Naive B cell (primary cell): ENCODE results near the gene BUD13. TPM values are rescaled to one million over a fixed set of nuclear protein-coding genes. Genes with fewer than 3 reads are reported as not detected.

ENCODE experiments used
- ATAC-seq, 2 donors: fragments of 150-1000 bp; cut with Tn5 transposase; 2 replicates each; pipeline ENCODE4 v1.10.0; 2021; ENCODE audit warnings: low read depth in 2 of 2, mild to moderate bottlenecking in 2 of 2, moderate library complexity in 2 of 2
- DNase-seq: peaks from one replicate; pipeline ENCODE4 v3.0.0; 2022
- H3K27ac Mint-ChIP-seq, 6 donors: one replicate each; pipeline ENCODE4 v1.8.0; 2020 to 2022; ENCODE audit warnings: mild to moderate bottlenecking in 6 of 6, mixed read lengths in 6 of 6, moderate library complexity in 5 of 6, inconsistent platforms in 2 of 6
- H3K27me3 Mint-ChIP-seq, 3 donors: one replicate each; pipeline ENCODE4 v1.8.0; 2021 to 2022; ENCODE audit warnings: mixed read lengths in 3 of 3, mild to moderate bottlenecking in 1 of 3
- H3K36me3 Mint-ChIP-seq, 2 donors: one replicate each; pipeline ENCODE4 v1.8.0; 2020 to 2022; ENCODE audit warnings: mixed read lengths in 2 of 2, inconsistent platforms in 1 of 2, mild to moderate bottlenecking in 1 of 2
- H3K4me1 Mint-ChIP-seq, 3 donors: one replicate each; pipeline ENCODE4 v1.8.0; 2020 to 2022; ENCODE audit warnings: mixed read lengths in 3 of 3, inconsistent platforms in 1 of 3, mild to moderate bottlenecking in 1 of 3, moderate library complexity in 1 of 3
- H3K4me3 Mint-ChIP-seq, 8 donors: one replicate each; pipeline ENCODE4 v1.8.0; 2020 to 2022; ENCODE audit warnings: mild to moderate bottlenecking in 8 of 8, mixed read lengths in 8 of 8, moderate library complexity in 8 of 8, inconsistent platforms in 2 of 8
- H3K9me3 Mint-ChIP-seq, 7 donors: one replicate each; pipeline ENCODE4 v1.8.0; 2020 to 2022; ENCODE audit warnings: mixed read lengths in 7 of 7, mild to moderate bottlenecking in 5 of 7, inconsistent platforms in 2 of 7, moderate library complexity in 1 of 7
- polyA plus RNA-seq, 6 donors: library from polyadenylated mRNA; unstranded; fragments of 300-500 nt; fragmentation: Illumina TruSeq; gene quantifications; one replicate each; pipeline ENCODE4 v1.2.3, GENCODE V29; 2021; ENCODE audit warnings: low read depth in 6 of 6

Gene BUD13
- polyA plus RNA-seq, 6 donors from 2014 or later = 5.0 to 17.7 (median 13.6) TPM

DNA sequence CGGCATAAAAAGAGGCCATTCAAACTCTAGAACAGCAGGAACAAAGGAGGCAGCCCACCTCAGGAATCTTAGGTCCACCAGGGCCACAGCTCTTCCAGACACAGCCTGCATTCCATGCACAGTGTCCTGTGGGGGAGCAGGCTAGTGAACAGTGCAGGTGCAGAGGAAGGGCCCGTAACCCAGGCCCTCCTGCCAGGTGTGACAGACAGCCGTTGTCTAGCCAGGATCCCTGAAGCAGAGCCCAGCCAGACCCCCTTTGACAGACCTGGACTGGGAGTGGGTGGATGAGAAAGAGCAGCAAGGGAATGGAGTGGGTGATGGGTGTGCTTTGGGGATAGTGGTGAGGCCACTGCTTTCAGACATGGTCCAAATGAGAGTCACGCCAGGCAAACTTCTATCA lies 16.2 kb upstream of the BUD13 start:
- H3K4me3 Mint-ChIP-seq = peak overlapping the region in 7 of 8 donors; percentile 71 to 99 (median 98)
- H3K27me3 Mint-ChIP-seq = peaks cover 0 to 9% (median 5%) of the 10 kb centered on the region in 3 donors
- DNase-seq (no peak), ATAC-seq (no peak)
- H3K4me1 Mint-ChIP-seq = peaks cover 27 to 41% (median 36%) of the 10 kb centered on the region in 3 donors
- peak overlapping the region in 3 of 6 donors; percentile 16 to 98 (median 93) for H3K27ac Mint-ChIP-seq
- H3K36me3 Mint-ChIP-seq = peaks cover 13 to 14% of the 10 kb centered on the region in 2 donors
- H3K9me3 Mint-ChIP-seq = no peaks in the 10 kb centered on the region

DNA sequence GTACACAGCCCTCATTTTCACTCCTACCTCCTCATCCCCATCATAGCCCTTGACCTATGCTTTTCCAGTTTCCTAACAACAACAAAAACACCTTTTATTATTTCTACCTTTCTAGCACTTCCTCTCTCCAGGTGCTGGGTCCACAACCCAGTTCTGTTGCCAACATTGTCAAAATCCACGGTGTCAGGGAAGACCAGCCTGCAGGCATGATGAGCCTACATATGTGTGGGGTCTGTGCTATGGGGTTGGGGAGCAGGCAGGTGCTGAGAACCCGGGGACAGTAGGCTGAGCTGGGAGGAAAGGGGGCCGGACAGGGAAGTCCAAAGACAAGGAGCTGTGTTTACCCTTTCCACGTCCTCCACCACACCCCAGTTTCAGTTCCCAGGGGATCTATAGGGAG lies 15.7 kb upstream of the BUD13 start:
- H3K9me3 Mint-ChIP-seq = no peaks in the 10 kb centered on the region
- peak overlapping the region; percentile 77 to 99 (median 98) for H3K4me3 Mint-ChIP-seq
- no peak for DNase-seq
- peaks cover 13 to 15% of the 10 kb centered on the region in 2 donors for H3K36me3 Mint-ChIP-seq
- peaks cover 27 to 41% (median 36%) of the 10 kb centered on the region in 3 donors for H3K4me1 Mint-ChIP-seq
- peak overlapping the region; percentile 93 to 98 (median 98) for H3K27ac Mint-ChIP-seq
- no peak for ATAC-seq
- H3K27me3 Mint-ChIP-seq = peaks cover 0 to 9% (median 5%) of the 10 kb centered on the region in 3 donors

DNA sequence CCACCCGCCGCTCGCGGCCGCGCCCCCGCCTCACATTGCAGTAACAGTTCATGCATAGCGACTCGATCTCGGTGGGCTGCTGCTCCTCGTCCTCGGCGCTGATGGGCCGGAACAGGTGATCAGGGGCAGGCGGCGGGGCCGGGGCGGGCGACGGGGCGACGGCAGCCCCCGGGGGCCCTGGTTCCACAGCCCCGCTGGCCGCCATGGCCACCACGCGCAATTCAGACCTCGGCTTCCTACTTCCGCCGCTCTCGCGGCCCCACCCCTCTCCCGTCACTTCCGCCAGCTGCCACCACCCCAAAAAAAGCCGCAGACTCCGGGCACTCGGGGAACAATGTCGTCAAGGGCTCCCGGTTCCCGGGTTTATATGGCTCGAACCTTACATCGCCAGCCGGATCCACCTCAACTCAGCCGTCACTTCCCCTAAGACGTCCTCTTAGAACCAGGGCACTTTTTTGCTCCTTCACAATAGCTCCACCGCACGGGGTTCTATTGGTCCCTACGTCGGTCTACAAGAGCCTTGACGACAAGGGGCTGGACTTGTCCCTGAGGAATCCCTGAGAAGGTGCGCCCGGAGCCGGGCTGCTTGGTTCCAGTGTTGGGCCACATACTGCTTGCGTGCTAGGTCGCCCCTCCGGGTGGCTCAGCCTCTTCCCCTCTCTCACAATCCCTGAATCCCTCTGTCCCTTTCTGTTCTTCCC lies 15.1 kb upstream of the BUD13 start, which contains the start of gene ZPR1:
TSS of gene ZPR1 (minus strand) at position 238 of the 701 bp plus-strand sequence. CDS start at position 205, 33 bp downstream.
- DNase-seq = peak; percentile 82
- Mint-ChIP-seq H3K36me3 (peaks cover 15 to 19% of the 10 kb centered on the region in 2 donors), H3K4me3 (peak within 1 kb of the TSS; percentile 77 to 99 (median 98)), H3K4me1 (peaks cover 24 to 41% (median 36%) of the 10 kb centered on the region in 3 donors), H3K27me3 (peaks cover 0 to 9% (median 2%) of the 10 kb centered on the region in 3 donors), H3K9me3 (no peaks in the 10 kb centered on the region), H3K27ac (peak within 1 kb of the TSS; percentile 93 to 98 (median 98))
- peak; percentile 92 to 93 for ATAC-seq

DNA sequence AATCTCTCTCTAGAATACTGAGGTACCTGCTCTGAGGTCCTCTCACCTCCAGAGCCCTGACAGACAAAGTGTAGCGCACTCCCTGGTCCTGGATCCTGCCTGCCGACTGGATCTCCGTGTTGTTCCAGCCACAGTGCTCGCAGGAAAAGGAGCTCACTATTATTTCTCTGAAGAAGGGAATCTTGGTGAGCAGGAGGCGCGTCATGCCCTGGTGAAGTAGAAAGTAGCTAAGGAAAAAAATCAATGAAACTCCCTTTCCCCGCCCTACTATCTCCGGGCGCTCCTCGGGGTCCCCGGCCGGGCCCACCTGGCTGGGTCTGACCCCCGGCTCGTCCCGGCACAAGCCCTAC lies 14.6 kb upstream of the BUD13 start:
- Mint-ChIP-seq H3K36me3 (peaks cover 17 to 19% of the 10 kb centered on the region in 2 donors), H3K27ac (peak overlapping the region; percentile 63 to 98 (median 89)), H3K4me3 (peak overlapping the region; percentile 77 to 99 (median 96)), H3K4me1 (peaks cover 22 to 41% (median 36%) of the 10 kb centered on the region in 3 donors), H3K9me3 (no peaks in the 10 kb centered on the region), H3K27me3 (peaks cover 0 to 9% (median 0%) of the 10 kb centered on the region in 3 donors)
- ATAC-seq (peak in 1 of 2 donors; percentile 15), DNase-seq (no peak)

DNA sequence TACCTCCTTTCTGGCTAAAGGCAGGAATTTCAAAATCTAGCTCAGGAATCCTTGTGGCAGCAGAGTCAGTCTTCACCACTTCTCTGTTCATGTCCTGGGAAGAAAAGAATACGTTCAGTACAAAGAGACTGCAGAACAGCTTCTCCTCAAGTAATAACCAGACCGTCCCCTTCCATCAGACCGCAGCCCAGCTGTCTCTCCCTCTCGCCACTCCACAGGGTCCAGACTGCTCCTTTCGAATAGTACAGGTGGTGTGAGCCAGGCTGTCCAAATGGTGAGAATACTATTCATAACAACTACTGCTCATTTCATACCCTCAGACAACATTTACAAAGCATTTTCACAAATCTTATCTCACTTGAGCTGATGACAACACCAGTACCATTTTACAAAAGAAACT lies 14.2 kb upstream of the BUD13 start:
- peaks cover 0 to 9% (median 0%) of the 10 kb centered on the region in 3 donors for H3K27me3 Mint-ChIP-seq
- ATAC-seq (no peak), DNase-seq (no peak)
- peak overlapping the region; percentile 77 to 99 (median 96) for H3K4me3 Mint-ChIP-seq
- H3K27ac Mint-ChIP-seq = peak overlapping the region; percentile 63 to 98 (median 89)
- H3K4me1 Mint-ChIP-seq = peaks cover 22 to 41% (median 36%) of the 10 kb centered on the region in 3 donors
- no peaks in the 10 kb centered on the region for H3K9me3 Mint-ChIP-seq
- peaks cover 19 to 21% of the 10 kb centered on the region in 2 donors for H3K36me3 Mint-ChIP-seq

DNA sequence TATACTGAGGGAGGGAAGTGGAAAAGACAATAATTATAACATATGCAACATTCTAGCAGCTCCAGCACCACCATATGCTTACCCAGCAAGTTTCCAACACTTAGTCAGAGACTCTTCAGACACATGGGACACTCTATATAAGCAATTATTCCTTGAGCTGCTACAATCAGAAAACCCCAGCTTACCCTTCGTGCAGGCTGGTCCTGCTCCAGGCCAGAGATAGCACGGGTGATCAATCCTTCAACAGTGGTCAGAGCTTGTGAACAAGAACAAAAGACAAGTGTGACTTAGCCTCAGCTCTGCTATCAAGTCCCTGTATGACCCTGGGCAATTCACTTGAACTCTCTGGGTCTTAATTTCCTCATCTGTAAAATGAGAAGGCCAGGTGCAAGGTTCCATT lies 13.5 kb upstream of the BUD13 start:
- peak overlapping the region in 1 of 6 donors; percentile 70 for H3K27ac Mint-ChIP-seq
- H3K9me3 Mint-ChIP-seq = no peaks in the 10 kb centered on the region
- ATAC-seq = no peak
- H3K4me3 Mint-ChIP-seq = peak overlapping the region in 7 of 8 donors; percentile 77 to 99 (median 98)
- peaks cover 0 to 9% (median 0%) of the 10 kb centered on the region in 3 donors for H3K27me3 Mint-ChIP-seq
- DNase-seq = no peak
- peaks cover 20 to 38% (median 34%) of the 10 kb centered on the region in 3 donors for H3K4me1 Mint-ChIP-seq
- H3K36me3 Mint-ChIP-seq = peaks cover 21 to 25% of the 10 kb centered on the region in 2 donors

DNA sequence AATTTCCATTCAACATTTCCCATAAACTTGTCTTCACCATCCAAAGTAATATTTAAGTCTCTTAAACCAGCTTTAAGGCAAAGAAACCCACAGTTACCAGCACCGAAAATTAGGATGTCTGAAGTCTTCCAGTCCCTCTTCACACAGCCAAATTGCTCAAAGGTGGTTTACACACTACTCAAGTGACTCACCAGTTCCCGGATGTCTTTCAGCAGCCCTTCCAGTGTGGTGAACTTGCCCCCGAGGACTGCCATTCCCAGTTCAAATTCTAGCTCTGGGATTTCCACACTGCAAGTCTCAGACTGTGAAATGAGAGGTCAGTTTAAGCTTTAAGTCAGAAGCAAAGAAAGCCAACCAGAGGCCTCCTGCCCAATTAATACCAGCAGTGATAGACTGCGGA lies 9.9 kb upstream of the BUD13 start:
- H3K36me3 Mint-ChIP-seq = peaks cover 35 to 40% of the 10 kb centered on the region in 2 donors
- ATAC-seq = no peak
- no peak for DNase-seq
- H3K4me1 Mint-ChIP-seq = peaks cover 14 to 21% (median 20%) of the 10 kb centered on the region in 3 donors
- no peak overlapping the region for H3K4me3 Mint-ChIP-seq
- peak overlapping the region in 3 of 6 donors; percentile 16 to 41 (median 22) for H3K27ac Mint-ChIP-seq
- no peaks in the 10 kb centered on the region for H3K27me3 Mint-ChIP-seq
- H3K9me3 Mint-ChIP-seq = no peaks in the 10 kb centered on the region

DNA sequence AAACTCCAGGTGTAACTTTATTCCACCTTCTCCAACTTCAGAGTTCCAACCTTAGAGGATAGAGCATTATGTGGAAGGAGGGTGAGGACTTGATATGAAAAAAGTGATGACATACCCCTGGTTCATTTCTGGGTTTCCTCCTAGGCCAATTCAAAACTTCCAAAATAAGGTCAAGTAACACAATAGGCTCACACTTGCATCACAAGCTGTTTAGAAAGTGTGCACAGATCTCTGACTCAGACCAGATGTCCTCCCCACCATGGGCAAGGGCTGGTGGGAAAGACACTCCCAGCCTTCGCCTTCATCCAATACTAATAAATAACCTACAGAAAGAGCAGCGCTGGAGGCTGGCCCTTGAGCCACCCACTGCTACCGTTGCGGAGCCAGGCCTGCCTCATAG lies 5.8 kb upstream of the BUD13 start:
- no peaks in the 10 kb centered on the region for H3K27me3 Mint-ChIP-seq
- H3K36me3 Mint-ChIP-seq = peaks cover 26 to 27% of the 10 kb centered on the region in 2 donors
- H3K4me1 Mint-ChIP-seq = peaks cover 5 to 13% (median 9%) of the 10 kb centered on the region in 3 donors
- peak overlapping the region in 1 of 6 donors; percentile 71 for H3K27ac Mint-ChIP-seq
- H3K9me3 Mint-ChIP-seq = no peaks in the 10 kb centered on the region
- H3K4me3 Mint-ChIP-seq = peak overlapping the region in 1 of 8 donors; percentile 8
- no peak for ATAC-seq
- DNase-seq = no peak

DNA sequence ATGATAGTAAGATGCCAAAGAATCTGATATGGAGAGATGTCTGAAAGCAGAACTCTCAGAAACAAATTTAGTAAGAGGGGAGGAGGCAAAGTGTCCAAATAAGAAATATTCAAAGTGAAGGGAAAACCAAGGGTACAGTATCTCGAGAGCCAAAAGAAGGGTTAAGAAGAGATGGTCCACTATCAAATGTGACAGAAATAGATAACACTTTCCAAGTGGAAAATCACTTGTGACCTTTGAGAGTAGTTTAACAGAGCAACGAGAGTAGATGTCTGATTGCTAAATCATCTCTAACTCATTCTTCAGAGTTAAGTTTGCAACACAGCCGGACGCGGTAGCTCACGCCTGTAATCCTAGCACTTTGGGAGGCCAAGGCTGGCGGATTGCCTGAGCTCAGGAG lies 4.3 kb upstream of the BUD13 start:
- no peak overlapping the region for H3K4me3 Mint-ChIP-seq
- no peaks in the 10 kb centered on the region for H3K27me3 Mint-ChIP-seq
- ATAC-seq = no peak
- H3K36me3 Mint-ChIP-seq = peaks cover 20 to 21% of the 10 kb centered on the region in 2 donors
- H3K27ac Mint-ChIP-seq = peak overlapping the region in 3 of 6 donors; percentile 1 to 57 (median 21)
- no peaks in the 10 kb centered on the region for H3K9me3 Mint-ChIP-seq
- DNase-seq = no peak
- H3K4me1 Mint-ChIP-seq = peaks cover 15 to 23% (median 17%) of the 10 kb centered on the region in 3 donors

DNA sequence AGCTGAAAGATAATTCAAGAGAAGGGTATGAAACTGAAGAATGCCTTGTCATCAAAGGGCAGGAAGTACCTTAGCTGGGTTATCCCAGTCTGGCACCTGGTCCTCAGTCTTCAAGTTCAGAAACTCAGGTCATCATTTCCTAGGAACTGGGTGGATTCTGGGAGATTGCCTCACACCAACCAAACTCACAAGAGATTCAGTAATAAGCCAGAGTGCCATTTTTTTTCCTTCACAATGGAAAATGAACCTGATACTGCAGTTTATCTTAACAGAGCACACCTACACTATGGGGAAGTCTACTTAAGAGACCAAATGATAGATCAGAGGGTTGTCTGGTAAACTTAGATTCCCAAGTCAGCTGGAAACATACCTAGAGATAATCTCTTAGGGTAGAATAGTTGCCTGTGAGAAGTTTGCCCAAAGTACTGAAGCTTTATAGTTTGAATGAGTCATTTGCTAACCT lies 3.8 kb upstream of the BUD13 start:
- Mint-ChIP-seq H3K4me1 (peaks cover 20 to 26% (median 22%) of the 10 kb centered on the region in 3 donors), H3K4me3 (peak overlapping the region in 1 of 8 donors; percentile 60), H3K36me3 (peaks cover 18 to 21% of the 10 kb centered on the region in 2 donors), H3K9me3 (no peaks in the 10 kb centered on the region), H3K27ac (no peak overlapping the region), H3K27me3 (no peaks in the 10 kb centered on the region)
- DNase-seq = no peak
- ATAC-seq = no peak

DNA sequence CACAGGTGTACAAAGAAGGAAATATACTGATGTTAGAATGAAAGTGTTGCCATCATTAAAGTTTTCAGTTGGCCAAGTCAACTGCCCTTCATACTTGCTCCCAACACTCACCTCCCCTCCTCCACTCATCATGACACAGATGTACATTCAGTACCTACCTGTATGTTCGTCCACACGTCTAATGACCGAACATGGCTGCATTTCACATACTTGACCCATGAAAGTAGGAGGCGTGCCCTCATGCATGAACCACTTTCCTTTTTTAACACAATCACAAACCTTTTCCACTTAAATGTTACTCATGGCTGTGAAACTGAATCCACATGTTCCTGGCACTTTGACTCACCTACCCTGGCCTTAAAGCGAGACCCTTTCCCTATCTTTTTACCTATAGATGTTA lies 3.2 kb upstream of the BUD13 start:
- Mint-ChIP-seq H3K9me3 (no peaks in the 10 kb centered on the region), H3K4me1 (peaks cover 25 to 26% (median 25%) of the 10 kb centered on the region in 3 donors), H3K4me3 (peak overlapping the region in 1 of 8 donors; percentile 60), H3K27ac (peak overlapping the region in 2 of 6 donors; percentile 78 to 94), H3K36me3 (peaks cover 12 to 15% of the 10 kb centered on the region in 2 donors), H3K27me3 (no peaks in the 10 kb centered on the region)
- ATAC-seq (no peak), DNase-seq (no peak)

DNA sequence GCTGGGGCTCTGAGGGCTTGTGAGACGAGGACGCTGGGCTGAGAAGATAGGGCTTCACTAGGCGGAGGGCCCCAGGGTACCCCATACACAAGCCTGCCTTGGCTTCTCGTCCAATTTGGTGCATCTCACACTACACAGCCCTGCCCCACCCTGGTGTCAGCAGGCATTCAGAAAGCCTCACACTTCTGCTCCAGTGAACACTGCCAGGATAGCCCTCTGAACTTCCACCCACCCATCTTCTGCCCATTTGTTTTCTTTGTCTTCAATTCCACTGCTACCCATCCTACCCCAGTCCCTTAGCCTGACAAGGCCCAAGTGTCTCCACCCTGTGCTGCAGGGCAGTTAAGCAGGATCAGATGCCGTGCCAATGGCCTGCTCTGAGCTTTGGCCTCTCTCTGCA lies 1.9 kb upstream of the BUD13 start:
- Mint-ChIP-seq H3K27me3 (no peaks in the 10 kb centered on the region), H3K36me3 (peaks cover 10 to 11% of the 10 kb centered on the region in 2 donors), H3K4me3 (peak overlapping the region in 3 of 8 donors; percentile 29 to 75 (median 72)), H3K27ac (peak overlapping the region in 5 of 6 donors; percentile 15 to 87 (median 53)), H3K4me1 (peaks cover 26 to 30% (median 28%) of the 10 kb centered on the region in 3 donors), H3K9me3 (no peaks in the 10 kb centered on the region)
- no peak for ATAC-seq
- DNase-seq = no peak

DNA sequence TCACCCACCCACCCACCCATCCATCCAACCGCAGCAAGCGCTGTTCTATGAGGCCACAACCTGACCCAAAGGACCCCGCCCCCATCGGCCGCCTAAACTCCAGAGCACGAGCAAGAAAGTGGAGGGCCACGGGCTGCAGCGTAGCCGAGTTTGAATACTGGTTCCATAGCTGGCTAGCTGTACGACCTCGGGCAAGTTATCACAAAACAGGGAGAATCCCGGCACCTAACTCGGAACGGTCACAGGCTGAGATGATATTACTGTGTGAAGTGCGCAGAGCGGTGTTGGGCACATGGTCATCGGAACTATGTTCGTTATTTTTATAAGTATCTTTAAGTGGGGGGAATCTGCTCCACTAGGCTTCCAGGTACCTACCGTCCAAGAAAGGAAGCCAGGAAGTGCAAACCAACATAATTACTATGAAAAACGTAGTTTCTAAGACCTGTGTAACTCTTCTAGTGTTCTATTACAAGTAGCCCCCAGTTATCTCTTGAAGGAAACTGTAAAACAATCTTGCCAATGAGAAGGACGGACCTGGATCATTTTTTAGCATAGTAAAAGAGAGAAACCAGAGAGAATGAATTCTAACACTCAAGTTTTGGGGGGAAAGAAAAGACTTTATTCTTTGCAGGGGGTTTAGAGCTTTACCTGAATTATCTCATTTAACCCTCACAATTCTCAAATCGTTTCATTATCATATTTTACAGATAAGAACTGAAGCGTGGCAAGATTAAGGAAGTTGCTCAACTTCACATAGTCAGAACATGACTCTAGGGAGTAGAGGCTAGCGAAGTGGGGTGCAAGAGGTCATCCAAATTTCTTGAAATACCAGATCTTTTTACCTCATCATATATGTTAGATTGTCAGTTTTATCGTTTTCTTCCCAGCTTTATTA lies 663 bp upstream of the BUD13 start:
- ATAC-seq (peak; percentile 4 to 29), DNase-seq (peak; percentile 26)
- Mint-ChIP-seq H3K9me3 (no peaks in the 10 kb centered on the region), H3K36me3 (peaks cover 0 to 8% of the 10 kb centered on the region in 2 donors), H3K27ac (peak overlapping the region; percentile 98 to 100 (median 99)), H3K4me1 (peaks cover 26 to 36% (median 32%) of the 10 kb centered on the region in 3 donors), H3K4me3 (peak overlapping the region; percentile 94 to 100 (median 99)), H3K27me3 (no peaks in the 10 kb centered on the region)
